GM12873 (cell line): ENCODE measurements around the gene PEX12.

Source experiments
- CTCF ChIP-seq: IDR thresholded peaks from 2 replicates; pipeline ENCODE4 v1.5.1; 2012; ENCODE audit warnings: low read depth, mild to moderate bottlenecking, moderate library complexity, low read length, control low read depth; ENCODE audit not compliant: insufficient read depth; ENCODE audit errors: missing control alignments

Gene PEX12

GRCh38 chr17:35534576-35535093, 43.7 kb downstream of the PEX12 start:
- TF ChIP-seq CTCF = no peak

- no peak for TF ChIP-seq CTCF
Observed at GRCh38 chr17:35531160-35531559, 47.2 kb downstream of the PEX12 start.

- no peak for TF ChIP-seq CTCF
Observed at GRCh38 chr17:35529866-35530265, 48.5 kb downstream of the PEX12 start.
